ENCODE measurements around the gene MX2. TPM values are rescaled to one million over a fixed set of nuclear protein-coding genes. Genes with fewer than 3 reads are reported as not detected.

The MX2 gene
- total and polyA plus RNA-seq, 8 donors: 1.1 to 31.9 (median 1.9) TPM

DNA sequence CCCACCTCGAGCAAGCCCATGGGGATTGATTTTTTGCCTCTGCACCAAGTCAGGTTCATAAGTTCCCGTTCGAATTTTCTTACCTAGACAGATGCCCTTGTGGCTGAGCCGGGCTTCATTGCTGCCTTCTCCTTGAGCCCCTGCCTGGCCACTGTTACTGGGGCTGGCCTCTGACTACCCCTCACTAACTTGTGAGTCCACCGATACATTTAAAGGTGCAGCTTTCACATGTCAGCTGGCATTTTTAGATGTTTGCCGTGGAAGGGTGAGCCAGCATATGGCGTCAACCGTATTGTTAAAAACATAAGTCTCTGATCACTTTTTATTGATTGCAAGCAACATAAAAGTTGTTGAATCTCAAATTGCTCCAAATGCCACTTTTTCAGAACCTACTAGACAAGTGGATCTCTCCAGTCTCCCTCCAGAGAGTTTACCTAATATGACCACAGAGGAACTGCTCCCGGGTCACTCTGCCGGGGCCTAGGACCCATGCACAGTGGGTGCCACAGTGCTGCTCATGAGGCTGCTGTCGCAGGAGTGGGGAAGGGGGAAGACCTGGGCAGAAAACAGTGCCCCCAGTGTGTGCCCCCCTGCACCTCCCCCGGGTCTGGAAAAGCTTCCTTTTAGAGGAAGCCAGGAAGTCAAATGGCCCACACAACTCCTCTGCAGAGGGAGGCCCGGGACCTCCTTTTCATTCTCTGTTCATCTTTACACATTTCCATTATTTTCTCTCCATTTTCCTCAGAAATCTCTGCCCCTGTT is 83.1 kb downstream of the MX2 start:
- Histone ChIP-seq H3K27me3 (no peaks in the 10 kb centered on the region), H3K4me3 (no peak overlapping the region), H3K9me3 (no peaks in the 10 kb centered on the region), H3K27ac (no peak overlapping the region), H3K4me1 (no peaks in the 10 kb centered on the region), H3K36me3 (peaks cover 0 to 99% of the 10 kb centered on the region in 2 donors)
- TF ChIP-seq, protein P1, sequence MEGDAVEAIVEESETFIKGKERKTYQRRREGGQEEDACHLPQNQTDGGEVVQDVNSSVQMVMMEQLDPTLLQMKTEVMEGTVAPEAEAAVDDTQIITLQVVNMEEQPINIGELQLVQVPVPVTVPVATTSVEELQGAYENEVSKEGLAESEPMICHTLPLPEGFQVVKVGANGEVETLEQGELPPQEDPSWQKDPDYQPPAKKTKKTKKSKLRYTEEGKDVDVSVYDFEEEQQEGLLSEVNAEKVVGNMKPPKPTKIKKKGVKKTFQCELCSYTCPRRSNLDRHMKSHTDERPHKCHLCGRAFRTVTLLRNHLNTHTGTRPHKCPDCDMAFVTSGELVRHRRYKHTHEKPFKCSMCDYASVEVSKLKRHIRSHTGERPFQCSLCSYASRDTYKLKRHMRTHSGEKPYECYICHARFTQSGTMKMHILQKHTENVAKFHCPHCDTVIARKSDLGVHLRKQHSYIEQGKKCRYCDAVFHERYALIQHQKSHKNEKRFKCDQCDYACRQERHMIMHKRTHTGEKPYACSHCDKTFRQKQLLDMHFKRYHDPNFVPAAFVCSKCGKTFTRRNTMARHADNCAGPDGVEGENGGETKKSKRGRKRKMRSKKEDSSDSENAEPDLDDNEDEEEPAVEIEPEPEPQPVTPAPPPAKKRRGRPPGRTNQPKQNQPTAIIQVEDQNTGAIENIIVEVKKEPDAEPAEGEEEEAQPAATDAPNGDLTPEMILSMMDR (IDR thresholded peaks at IDR 0.05): no peak
- intact Hi-C loops (cut with DNase I): no loop called here
- ATAC-seq (no peak), DNase-seq (no peak)

- H3K27me3 ChIP-seq: no peaks in the 10 kb centered on the region
- no peaks in the 10 kb centered on the region for H3K9me3 ChIP-seq
- no peak overlapping the region for H3K4me3 ChIP-seq
- ATAC-seq: no peak
- peaks cover 0 to 98% of the 10 kb centered on the region in 2 donors for H3K36me3 ChIP-seq
- intact Hi-C loops (cut with DNase I): no loop called here
- no peaks in the 10 kb centered on the region for H3K4me1 ChIP-seq
- TF ChIP-seq, protein P1 (IDR thresholded peaks at IDR 0.05): no peak
- no peak for DNase-seq
- H3K27ac ChIP-seq: no peak overlapping the region
Observed at GRCh38 chr21:41445465-41445862, 83.6 kb downstream of the MX2 start.

DNA sequence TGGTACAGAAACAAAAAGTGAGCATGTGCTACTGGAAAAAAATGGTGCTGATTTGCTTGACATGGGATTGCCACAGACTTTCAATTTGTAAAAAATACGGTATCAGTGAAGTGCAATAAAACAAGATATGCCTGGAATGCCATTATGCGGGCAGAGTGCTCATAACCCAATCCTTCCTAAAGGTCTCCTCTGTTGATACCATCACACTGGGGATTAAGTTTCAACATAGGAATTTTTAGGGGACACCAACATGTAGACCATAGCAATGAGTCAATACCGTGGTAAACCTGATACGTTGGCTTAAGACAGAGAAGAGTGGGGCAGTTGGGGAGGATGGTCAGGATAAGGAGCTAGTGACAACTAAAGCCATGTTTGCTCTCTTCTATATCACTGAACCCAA is 84.8 kb downstream of the MX2 start:
- peaks cover 0 to 95% of the 10 kb centered on the region in 2 donors for H3K36me3 ChIP-seq

GRCh38 chr21:41447356-41447755 is 85.5 kb downstream of the MX2 start:
- Histone ChIP-seq H3K27ac (no peak overlapping the region), H3K4me3 (no peak overlapping the region), H3K9me3 (no peaks in the 10 kb centered on the region), H3K36me3 (peaks cover 0 to 95% of the 10 kb centered on the region in 2 donors), H3K4me1 (no peaks in the 10 kb centered on the region), H3K27me3 (no peaks in the 10 kb centered on the region)
- TF ChIP-seq, protein P1 (IDR thresholded peaks at IDR 0.05): no peak
- intact Hi-C loops (cut with DNase I): no loop called here
- DNase-seq: no peak
- ATAC-seq: no peak

More for the DNA sequence above, 84.8 kb downstream of the MX2 start:
- ATAC-seq (no peak), DNase-seq (no peak)
- TF ChIP-seq, protein P1 (IDR thresholded peaks at IDR 0.05): no peak
- Histone ChIP-seq H3K4me1 (no peaks in the 10 kb centered on the region), H3K9me3 (no peaks in the 10 kb centered on the region), H3K27ac (no peak overlapping the region), H3K27me3 (no peaks in the 10 kb centered on the region), H3K4me3 (no peak overlapping the region)
- intact Hi-C loops (cut with DNase I): no loop called here

- intact Hi-C loops (cut with DNase I): no loop called here
- no peak for DNase-seq
Observed at GRCh38 chr21:41449613-41450012, 87.8 kb downstream of the MX2 start.

More at GRCh38 chr21:41449613-41450012, 87.8 kb downstream of the MX2 start:
- no peak for ATAC-seq
- H3K9me3 ChIP-seq: no peaks in the 10 kb centered on the region
- TF ChIP-seq, protein P1 (IDR thresholded peaks at IDR 0.05): no peak
- no peak overlapping the region for H3K4me3 ChIP-seq
- H3K27me3 ChIP-seq: no peaks in the 10 kb centered on the region
- H3K4me1 ChIP-seq: no peaks in the 10 kb centered on the region
- H3K27ac ChIP-seq: no peak overlapping the region
- H3K36me3 ChIP-seq: peaks cover 0 to 95% of the 10 kb centered on the region in 2 donors

Measured in left lung (tissue), 10 donors.